ENCODE measurements around the gene PHLDB2. TPM values are rescaled to one million over a fixed set of nuclear protein-coding genes. Genes with fewer than 3 reads are reported as not detected.

PHLDB2 gene
- total RNA-seq, 1 experiment from 2014 or later: 13.2 TPM

DNA sequence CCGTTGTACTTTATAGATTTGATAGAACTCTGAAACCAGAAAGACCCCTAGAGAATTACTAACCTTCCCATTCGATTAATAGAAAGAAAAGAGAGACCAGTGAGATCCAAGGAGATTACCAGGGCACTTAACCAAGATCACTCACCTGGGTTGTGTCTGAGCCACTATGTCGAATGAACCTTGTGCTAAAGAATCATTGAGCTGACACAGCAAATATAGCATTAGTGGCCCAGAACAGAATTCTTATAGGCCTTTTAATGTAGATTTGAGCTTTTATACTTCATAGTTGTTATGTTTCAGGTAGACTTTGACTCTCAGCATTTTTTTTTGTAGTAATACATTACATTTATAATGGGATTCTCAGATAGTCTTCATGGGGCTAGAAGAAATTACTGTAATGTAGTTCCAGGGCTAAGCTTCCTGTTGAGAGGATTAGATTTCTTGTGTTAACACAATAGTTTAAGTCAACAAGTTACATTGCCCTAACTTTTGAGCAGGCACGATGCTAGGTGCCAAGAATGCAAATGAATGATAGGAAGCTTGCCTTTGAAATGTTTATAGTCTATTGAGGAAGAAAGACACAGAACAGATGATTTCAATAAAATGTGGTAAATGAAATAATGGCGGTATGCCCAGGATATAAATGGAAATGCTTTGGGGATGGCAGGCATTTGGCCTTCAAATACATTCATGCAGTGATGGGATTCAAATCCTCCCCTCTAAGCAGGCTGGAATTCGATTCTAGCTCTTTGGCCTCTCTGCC is 95.3 kb downstream of the PHLDB2 start:
- Histone ChIP-seq H2BK15ac (ENCODE audit: low read depth, low read length) (no peak overlapping the region), H3K27ac (ENCODE audit: insufficient read length, low read depth, low read length) (no peak overlapping the region), H3K79me1 (ENCODE audit: insufficient read depth, low read depth, low read length, poor library complexity, severe bottlenecking) (no peaks in the 10 kb centered on the region), H4K91ac (ENCODE audit: insufficient read length, low read depth, low read length) (no peak overlapping the region), H3K79me2 (ENCODE audit: insufficient read depth, low read length) (no peaks in the 10 kb centered on the region), H2AFZ (ENCODE audit: low read length) (no peak overlapping the region), H3K18ac (ENCODE audit: insufficient read length, low read depth, low read length) (no peak overlapping the region), H2BK12ac (ENCODE audit: insufficient read length, low read depth, low read length) (no peak overlapping the region), H3K14ac (ENCODE audit: insufficient read depth, low read length) (no peak overlapping the region), H4K20me1 (ENCODE audit: control insufficient read depth, insufficient read depth, insufficient read length) (no peaks in the 10 kb centered on the region), H3T11ph (ENCODE audit: low read length) (no peak overlapping the region), H3K23ac (ENCODE audit: insufficient read length, low read depth, low read length) (no peak overlapping the region), H4K5ac (ENCODE audit: insufficient read length, low read depth, low read length) (no peak overlapping the region), H2BK5ac (ENCODE audit: insufficient read length, low read length) (no peak overlapping the region), H3K27me3 (ENCODE audit: insufficient read depth, low read length) (peaks cover 1% of the 10 kb centered on the region; the same call in 1 of the 2 replicates), H2AK5ac (ENCODE audit: insufficient read length, low read length) (no peak overlapping the region), H3K9me3 (ENCODE audit: control insufficient read depth, low read depth, low read length) (no peaks in the 10 kb centered on the region), H3K4me1 (ENCODE audit: insufficient read depth, low read length) (peaks cover 9% of the 10 kb centered on the region; the same call in 1 of the 2 replicates), H2BK20ac (ENCODE audit: low read depth, low read length, poor library complexity, severe bottlenecking) (no peak overlapping the region), H3K4me2 (ENCODE audit: insufficient read depth, insufficient read length, low read length) (no peak overlapping the region), H3K4ac (ENCODE audit: low read depth, low read length) (no peak overlapping the region), H3K23me2 (ENCODE audit: insufficient read length, low read depth, low read length, poor library complexity, severe bottlenecking) (no peaks in the 10 kb centered on the region), H3K9ac (ENCODE audit: extremely low read depth, insufficient read length, low read length) (no peak overlapping the region), H4K8ac (replicated peaks; ENCODE audit: insufficient read length, low read depth, low read length) (no peak overlapping the region), H3K56ac (ENCODE audit: insufficient read length, low read depth, low read length) (no peak overlapping the region), H2BK120ac (ENCODE audit: low read depth, low read length, poor library complexity, severe bottlenecking) (no peak overlapping the region)
- TF ChIP-seq, protein P1, sequence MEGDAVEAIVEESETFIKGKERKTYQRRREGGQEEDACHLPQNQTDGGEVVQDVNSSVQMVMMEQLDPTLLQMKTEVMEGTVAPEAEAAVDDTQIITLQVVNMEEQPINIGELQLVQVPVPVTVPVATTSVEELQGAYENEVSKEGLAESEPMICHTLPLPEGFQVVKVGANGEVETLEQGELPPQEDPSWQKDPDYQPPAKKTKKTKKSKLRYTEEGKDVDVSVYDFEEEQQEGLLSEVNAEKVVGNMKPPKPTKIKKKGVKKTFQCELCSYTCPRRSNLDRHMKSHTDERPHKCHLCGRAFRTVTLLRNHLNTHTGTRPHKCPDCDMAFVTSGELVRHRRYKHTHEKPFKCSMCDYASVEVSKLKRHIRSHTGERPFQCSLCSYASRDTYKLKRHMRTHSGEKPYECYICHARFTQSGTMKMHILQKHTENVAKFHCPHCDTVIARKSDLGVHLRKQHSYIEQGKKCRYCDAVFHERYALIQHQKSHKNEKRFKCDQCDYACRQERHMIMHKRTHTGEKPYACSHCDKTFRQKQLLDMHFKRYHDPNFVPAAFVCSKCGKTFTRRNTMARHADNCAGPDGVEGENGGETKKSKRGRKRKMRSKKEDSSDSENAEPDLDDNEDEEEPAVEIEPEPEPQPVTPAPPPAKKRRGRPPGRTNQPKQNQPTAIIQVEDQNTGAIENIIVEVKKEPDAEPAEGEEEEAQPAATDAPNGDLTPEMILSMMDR (conservative IDR thresholded peaks at IDR 0.05): no peak
- Mint-ChIP-seq H3K27me3 (ENCODE audit: low read depth) (peaks cover 20% of the 10 kb centered on the region), H3K36me3 (ENCODE audit: insufficient read depth in 1 of 3, low read depth in 3 of 3) (peaks cover 0 to 2% (median 0%) of the 10 kb centered on the region in 3 experiments; a peak in 2 of 7 replicates), H3K4me1 (peaks cover 45 to 46% of the 10 kb centered on the region in 2 experiments), H3K27ac (no peak overlapping the region; a peak in 1 of 7 replicates), H3K4me3 (no peak overlapping the region), H3K9me3 (no peaks in the 10 kb centered on the region; a peak in 1 of 5 replicates)
- DNase-seq: no peak
- no CpG with 5 or more reads among the region's 6 CpGs for WGBS (ENCODE audit: extremely low coverage, insufficient read length, low lambda C conversion rate)

All from H9 (cell line).